ENCODE results near the gene NPY4R.
"Not testable (repeated sequence)": the region's sequence is repeated elsewhere in the genome, so short reads cannot be mapped to it uniquely, and the experiment has no call there.

NPY4R gene

DNA sequence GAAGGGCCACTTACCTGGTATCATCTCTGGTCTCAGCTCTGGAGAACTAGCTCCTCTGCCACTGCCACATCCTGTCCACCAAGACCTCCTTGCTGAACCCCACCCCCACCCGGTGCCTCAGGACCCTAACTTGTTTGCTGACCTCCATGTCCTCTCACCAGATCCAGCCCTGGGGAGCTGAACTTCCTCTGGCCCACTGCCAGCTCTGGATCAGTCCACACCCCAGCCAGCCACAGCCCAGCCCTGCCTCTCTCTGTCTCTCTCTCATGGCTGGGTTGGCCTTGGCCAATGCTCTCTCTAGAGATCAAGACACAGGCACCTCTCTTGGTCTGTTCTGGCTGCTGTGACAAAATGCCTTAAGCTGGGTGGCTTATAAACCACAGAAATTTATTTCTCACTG is 14.4 kb downstream of the NPY4R start:
- not testable (repeated sequence) for DNase-seq

DNA sequence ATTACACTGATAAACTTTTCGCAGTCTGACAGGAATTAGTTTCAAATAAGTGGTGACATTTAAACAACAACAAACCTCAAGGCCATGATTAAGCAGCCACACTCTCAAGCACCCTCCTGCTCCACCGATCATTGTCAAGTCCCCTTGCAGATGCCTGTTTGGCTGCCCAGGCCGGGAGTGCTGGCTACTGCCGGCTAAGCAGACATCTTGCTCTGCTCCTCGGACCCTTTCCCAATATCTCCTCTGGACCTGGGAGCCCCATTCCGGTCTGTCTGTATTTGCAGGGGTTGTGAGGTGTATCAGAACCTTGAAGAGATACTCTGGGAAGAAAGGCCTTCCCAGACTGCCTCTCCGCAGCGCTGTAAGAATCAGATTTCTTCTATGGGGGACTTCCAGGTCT is 14.9 kb downstream of the NPY4R start:
- not testable (repeated sequence) for DNase-seq

DNA sequence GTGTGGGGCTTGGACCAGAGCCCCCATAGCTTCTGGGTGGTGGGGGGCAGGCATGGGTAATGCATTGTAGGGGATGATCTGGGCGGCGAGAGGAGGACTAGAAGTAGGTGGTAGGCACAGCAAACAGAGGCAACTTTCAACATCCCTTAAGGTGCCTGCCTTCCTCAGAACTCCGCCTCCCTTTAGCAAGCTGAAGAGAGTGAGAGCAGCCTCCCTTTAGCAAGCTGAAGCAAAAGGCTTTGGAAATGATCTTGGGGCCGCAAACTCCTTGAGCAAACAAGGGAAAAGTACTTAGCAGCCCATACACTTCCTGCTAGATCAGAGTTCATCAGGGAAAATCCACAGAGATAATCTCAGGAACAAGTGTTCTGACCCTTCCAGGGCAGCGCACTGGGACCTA is 18.3 kb downstream of the NPY4R start:
- DNase-seq: not testable (repeated sequence)

DNA sequence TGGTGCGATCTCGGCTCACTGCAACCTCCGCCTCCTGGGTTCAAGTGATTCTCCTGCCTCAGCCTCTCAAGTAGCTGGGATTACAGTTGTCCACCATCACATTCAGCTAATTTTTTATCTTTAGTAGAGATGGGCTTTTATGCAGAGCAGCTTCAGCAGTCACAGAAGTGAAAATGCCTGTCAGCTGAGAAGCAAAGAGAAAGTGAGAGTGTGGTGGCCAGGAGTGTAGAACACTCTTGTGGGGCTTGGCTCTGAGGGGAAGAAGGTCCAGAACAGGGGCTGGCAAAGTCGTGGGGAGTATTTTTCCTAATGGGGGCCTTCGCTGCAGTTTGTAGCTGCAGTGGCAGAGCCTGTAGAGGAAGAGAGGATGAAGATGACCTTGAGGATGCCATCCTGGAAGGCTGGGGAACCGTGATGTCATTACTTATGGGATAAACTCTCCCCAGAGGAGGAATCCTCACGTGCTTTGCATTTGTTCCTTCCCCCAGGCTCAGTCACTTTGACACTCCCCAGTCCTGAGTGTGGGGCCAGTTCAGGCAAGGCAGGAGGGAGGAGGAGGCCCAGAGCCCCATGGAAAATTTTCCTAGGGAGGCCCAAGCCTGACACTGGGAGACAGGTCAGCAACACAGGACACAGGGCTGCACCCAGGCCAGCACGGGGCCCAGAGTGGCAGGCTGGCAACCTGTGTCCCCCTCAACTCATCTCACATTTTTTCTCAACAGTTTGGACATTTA is 20.2 kb downstream of the NPY4R start:
- not testable (repeated sequence) for DNase-seq

DNA sequence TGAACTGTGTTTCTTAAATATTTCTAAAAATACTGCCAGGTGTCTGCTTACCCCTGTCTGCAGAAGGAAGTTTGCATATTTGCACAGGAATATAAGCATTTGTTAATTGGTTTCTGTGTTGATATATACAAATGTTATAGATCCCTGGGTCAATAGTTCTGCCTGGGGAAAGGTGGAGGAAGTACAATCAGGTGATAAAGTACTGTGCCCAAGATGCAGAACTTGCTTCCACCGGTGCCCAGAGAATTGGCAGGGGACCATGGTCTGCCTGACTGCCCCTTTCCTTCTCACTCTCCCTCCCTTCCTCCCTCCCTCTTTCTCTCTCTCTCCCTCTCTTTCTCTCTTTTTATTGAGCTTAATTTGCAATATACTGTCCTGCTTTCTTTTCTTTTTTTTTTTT is 22.3 kb downstream of the NPY4R start:
- not testable (repeated sequence) for DNase-seq

DNA sequence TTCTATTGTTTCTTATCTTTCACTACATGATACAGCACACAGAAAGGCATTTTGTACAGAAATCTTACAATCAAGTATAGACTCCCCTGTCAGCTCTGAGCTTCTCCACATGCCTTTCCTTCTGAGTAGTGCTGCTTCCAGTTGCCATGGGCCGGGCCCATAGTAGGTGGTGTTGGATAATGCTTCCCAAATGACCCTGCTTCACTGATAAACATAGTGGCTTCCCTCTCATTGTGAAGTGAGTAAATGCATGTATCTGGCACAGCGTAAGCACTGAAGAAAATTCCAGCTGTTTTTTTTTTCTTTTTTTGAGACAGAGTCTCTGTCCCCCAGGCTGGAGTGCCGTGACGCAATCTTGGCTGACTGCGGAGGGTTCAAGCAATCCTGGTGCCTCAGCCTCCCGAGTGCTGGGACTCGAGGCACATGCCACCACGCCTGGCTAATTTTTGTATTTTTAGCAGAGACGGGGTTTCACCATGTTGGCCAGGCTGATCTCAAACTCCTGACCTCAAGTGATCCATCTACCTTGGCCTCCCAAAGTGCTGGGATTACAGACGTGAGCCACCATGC is 23.0 kb downstream of the NPY4R start:
- not testable (repeated sequence) for DNase-seq

DNA sequence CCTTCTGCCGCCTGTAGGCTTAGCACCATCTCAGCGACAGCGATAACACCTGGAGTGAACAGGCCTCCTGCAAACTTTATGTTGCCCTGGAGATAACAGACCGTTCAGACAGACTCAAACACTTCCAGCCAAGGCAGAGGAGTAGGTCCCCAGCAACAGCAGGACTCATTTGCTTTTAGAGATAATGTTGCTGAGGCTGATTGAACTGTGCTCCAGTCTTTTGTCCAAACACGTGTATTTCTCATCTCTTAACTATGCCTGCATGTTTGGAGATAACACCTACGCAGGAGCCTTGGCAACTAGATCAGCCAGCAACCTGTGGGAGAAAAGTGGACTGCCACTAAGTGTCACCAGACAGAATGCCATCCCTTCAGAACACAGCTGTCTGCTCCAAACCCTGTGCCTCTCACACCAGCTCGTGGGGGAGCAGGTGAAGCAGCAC is 23.9 kb downstream of the NPY4R start:
- not testable (repeated sequence) for DNase-seq

DNA sequence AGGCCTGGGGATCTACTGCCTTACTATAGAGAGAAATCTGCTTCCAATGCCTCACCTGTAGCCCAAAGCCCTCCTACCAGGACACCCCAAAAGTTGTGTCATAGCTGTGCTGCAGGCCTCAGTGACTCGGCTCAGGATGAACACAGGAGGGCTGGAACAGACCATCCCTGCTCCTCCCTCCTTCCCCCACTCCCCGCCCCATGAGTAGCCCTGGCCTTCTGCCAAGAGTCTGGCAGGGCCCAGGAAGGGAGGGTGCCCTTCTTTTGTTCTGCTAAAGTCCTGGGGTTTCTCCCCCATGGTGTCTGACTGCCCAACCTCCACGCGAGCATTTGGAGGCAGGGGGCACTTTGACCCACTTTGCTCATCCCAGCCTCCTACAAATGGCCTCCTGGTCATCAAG is 24.8 kb downstream of the NPY4R start:
- DNase-seq: not testable (repeated sequence)

DNA sequence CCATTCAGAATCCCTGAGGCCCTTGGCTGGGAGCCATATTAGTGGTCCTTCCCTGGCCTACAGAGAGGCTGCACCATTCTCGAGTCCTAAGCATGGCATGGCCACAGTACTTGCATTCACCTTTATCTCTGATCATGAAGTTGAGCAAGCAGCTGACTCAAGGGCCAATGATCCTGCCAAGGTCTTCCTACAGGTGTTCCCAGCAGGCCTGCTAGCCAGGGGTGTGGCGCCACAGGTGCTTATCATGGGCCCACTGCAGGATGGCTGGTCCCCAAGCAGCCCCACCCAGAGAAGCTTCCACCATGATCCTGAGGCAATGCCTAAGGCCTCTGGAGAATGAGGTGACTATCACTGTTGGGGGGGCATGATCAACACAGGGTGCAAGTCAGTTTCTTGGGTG is 42.2 kb downstream of the NPY4R start:
- not testable (repeated sequence) for DNase-seq

DNA sequence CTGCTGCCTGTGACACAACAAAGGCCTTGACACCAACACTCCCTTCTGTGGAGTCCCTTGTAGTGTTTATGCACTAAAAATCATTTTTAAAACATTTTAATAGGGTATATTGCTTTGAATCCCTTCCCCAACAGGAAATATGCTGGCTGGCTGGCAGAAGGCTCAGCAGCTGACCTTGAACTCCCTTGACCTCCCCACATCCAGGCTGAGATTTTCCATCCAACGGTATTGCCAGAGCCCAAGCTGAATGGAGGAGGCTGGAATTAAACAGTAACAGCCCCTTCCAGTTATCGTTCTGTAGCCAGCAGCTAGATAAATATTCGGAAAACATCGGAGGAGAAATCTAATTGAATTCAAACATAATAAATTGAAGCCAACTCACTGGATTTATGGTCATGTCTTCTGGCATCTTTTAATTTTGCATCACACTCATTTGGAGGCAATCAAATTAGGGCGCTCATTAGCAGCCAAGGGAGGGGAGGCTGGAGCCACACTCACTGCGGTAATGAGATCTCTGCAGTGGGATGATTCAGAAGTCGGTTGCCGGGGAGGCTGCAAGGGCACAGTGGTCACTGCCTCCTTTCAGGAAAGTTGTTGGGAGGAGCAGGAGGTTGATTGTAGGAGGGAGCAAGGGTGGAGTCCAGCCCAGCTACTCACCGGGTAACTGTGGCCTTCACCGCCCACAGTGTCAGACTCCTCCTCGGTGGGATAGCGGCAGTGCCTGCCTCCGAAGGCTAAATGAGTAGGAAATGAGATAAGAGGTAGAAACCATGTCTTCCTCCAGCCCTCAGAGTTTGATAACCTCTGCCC is 46.0 kb downstream of the NPY4R start:
- not testable (repeated sequence) for DNase-seq

DNA sequence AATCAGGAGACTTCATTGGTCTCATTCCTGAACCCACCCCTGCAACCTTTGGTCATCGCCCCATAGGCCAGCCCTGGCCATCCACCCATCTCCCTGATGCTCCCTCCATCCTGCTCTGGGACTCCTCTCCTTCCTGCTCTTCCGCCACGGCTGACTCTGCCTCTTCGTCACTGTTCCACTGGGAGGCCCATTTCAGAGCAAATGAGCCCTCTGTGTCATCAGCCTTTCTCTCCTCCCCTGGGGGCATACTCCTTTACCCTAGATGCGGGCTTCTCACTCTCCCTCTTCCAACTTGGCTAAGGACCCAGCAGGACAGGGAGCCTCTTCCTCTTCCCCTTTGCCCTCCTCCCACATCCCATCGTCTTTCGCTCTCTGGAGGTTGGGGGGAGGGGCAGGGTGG is 47.5 kb downstream of the NPY4R start:
- not testable (repeated sequence) for DNase-seq

DNA sequence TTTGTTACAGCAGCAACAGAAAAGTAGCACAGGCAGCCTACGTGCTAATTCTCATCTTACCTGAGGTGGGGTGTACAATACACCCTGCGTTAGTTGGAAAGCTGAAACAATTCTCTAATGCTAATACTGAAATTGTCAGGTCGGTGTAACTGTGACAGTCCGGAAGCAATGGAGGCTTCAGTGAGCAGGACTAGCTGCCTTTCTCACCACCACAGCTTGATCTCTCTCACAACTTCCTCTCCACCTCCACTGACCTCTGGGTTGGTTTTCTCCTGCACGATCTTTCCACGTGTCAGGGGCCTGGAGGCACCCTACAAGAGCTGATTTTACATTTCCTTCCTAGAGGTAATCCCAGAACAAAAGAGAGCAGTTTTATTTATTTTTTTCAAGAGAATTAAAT is 50.5 kb downstream of the NPY4R start:
- not testable (repeated sequence) for DNase-seq

DNA sequence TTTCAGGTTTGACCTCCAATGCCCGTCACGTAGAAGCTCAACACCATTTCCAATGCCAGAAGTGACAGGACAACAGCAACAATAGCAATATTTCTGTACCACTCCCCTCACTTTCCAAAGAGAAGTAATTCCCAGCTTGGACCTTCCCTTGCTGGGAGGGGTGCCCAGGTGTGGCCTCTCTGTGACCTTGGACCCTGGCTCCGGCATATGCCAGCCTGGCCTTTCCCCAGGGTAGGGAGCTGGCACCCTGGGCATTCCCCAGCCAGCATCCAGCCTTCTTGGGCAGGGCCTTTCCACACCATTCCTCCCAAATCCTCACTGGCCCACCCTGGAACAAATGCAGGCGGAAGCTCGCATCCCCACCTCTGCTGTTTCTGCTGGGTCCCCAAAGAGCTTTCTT is 53.1 kb downstream of the NPY4R start:
- not testable (repeated sequence) for DNase-seq

DNA sequence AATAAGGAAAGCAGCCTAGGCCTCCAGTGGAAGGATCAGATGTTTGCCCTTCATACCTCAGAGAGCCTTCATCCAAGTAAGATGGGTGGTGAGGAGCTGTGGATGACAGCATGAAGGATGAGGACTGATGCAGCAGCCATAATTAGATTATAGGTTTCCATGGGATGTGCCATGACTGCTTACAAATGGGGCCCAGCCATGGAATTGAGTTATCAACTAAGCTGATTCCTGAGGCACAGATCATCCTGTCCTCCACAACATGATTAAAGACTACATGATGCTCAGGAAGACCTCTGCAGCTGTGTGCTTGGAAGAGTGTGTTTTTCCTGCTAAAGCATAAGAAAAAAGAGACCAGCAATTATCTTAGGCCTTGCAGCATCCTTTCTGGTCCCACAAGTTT is 54.6 kb downstream of the NPY4R start:
- DNase-seq: not testable (repeated sequence)
